ENCODE results near the gene MAPKAPK5.

The MAPKAPK5 gene

DNA sequence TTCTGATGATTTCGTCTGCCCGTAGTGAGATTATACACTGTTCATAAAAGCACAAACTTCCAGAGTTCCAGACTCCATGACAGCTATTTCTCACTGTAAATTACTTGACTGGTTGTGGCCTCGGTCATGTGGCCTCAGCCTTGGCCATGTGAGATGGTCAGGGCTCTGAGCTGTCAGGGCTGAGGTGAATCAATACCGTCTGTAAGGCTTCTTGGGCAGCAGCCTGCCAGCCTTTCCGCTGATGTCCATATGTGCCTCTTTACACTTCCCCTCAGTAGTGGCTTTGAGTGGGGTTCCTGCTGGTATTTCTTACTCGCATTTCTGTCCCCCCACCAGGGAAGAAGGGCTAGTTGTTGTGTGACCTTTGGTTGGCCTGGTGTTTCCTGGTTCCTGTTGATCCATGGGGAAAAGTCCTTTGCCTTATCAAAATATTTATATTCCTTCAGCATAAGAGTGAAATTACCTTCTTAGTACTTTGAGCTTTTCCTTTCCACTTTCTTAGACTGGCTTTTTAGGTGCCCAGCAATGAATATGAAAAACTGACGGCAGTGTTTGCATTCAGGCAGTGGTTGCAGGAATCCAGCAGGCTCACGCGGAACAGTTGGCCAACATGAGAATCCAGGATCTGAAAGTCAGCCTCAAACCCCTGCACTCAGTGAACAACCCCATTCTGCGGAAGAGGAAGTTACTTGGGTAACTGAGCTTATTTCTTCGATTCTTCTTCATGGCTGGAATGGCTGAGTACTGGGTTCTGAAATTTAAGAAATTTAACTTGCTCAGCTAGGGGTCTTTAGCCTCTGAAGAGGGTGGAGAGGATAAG lies 46.1 kb downstream of the MAPKAPK5 start:
- TF ChIP-seq, protein P1, sequence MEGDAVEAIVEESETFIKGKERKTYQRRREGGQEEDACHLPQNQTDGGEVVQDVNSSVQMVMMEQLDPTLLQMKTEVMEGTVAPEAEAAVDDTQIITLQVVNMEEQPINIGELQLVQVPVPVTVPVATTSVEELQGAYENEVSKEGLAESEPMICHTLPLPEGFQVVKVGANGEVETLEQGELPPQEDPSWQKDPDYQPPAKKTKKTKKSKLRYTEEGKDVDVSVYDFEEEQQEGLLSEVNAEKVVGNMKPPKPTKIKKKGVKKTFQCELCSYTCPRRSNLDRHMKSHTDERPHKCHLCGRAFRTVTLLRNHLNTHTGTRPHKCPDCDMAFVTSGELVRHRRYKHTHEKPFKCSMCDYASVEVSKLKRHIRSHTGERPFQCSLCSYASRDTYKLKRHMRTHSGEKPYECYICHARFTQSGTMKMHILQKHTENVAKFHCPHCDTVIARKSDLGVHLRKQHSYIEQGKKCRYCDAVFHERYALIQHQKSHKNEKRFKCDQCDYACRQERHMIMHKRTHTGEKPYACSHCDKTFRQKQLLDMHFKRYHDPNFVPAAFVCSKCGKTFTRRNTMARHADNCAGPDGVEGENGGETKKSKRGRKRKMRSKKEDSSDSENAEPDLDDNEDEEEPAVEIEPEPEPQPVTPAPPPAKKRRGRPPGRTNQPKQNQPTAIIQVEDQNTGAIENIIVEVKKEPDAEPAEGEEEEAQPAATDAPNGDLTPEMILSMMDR (conservative IDR thresholded peaks at IDR 0.05; ENCODE audit: low read depth, low read length) = no peak
- DNase-seq (ENCODE audit: low read depth) = peak; percentile 16
- no peak overlapping the region for H3K4me3 ChIP-seq (ENCODE audit: low read depth, low read length)

DNA sequence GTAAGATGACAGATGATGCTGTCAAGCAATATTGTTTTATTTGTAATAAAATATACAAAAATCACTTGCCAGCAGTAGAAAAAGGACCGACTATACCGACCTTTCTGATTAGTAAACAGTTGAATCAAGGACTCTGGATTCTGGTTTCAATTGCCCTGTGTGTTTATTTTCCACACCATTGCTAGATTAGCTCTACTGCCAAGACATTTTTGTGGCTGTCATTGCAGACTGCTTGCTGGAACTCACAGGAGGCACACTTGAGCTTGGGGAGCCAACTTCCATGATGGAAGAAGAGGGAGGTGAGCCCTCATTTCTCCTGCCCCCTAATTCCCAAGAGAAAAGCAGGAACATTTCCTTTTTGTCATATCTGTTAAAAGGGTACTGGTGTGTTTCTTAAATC lies 51.3 kb downstream of the MAPKAPK5 start:
- no peak overlapping the region for H3K4me3 ChIP-seq (ENCODE audit: low read depth, low read length)
- TF ChIP-seq, protein P1 (conservative IDR thresholded peaks at IDR 0.05; ENCODE audit: low read depth, low read length) = no peak
- DNase-seq (ENCODE audit: low read depth) = no peak

DNA sequence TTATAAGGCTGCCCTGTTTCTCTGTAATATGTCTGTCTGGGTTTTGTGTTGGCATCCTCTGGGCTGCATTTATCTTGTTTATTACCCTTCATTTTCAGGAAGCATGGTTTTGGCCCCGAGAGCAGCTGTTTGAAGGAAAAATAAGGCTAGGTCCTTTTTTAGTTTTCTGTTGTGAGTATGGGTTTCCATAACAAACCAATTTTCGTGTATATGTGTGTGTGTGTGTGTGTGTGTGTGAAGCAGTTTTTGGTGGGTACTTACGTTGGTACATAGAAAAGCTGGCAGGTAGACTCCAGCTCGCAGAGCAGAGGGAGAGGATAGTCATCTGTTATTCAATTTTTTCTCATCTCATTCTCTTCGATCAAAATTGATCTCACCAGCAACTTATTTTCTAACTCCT lies 52.5 kb downstream of the MAPKAPK5 start:
- no peak overlapping the region for H3K4me3 ChIP-seq (ENCODE audit: low read depth, low read length)
- no peak for DNase-seq (ENCODE audit: low read depth)
- TF ChIP-seq, protein P1 (conservative IDR thresholded peaks at IDR 0.05; ENCODE audit: low read depth, low read length) = no peak

DNA sequence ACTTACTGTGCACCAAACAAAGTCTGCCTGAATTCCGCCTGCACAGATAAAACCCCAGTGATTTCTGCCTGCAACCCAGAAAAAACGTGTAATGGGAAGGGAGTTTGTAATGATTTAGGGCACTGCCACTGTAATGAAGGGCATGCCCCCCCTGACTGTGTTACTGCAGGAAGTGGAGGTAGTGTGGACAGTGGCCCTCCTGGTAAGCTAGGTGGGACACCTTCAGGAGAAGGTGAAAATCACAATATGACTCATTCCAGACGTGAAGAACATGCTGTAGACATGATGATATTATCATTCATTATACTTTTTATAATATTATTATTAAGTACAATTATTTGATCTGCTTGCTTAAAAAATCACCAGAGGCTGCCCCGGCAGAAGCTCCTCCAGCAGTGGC lies 59.2 kb downstream of the MAPKAPK5 start:
- no peak for DNase-seq (ENCODE audit: low read depth)
- no peak overlapping the region for H3K4me3 ChIP-seq (ENCODE audit: low read depth, low read length)
- TF ChIP-seq, protein P1 (conservative IDR thresholded peaks at IDR 0.05; ENCODE audit: low read depth, low read length) = no peak

DNA sequence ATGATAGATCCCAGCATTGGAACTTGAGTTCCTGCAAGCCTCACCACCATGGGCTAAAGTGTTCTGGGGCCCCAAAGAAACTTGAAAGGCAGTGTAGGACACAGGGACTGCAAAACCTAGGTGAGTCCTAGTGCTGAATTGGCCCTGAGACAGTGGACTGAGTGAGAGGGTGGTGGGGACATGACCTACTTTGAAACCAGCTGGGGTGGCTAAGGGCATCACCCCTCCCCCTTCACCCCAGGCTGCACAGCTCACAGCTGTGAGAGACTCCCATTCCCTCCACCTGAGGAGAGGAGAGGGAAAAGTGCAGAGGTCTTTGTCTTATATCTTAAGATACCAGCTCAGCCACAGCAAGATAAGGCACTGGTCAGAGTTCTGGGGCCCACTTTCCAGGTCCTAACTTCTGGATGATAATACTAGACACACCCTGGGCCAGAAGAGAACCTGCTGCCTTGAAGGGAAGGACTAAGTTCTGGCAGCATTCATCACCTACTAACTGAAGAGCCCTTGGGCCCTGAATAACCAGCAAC lies 62.5 kb downstream of the MAPKAPK5 start:
- TF ChIP-seq, protein P1 (conservative IDR thresholded peaks at IDR 0.05; ENCODE audit: low read depth, low read length) = no peak
- no peak for DNase-seq (ENCODE audit: low read depth)
- no peak overlapping the region for H3K4me3 ChIP-seq (ENCODE audit: low read depth, low read length)

DNA sequence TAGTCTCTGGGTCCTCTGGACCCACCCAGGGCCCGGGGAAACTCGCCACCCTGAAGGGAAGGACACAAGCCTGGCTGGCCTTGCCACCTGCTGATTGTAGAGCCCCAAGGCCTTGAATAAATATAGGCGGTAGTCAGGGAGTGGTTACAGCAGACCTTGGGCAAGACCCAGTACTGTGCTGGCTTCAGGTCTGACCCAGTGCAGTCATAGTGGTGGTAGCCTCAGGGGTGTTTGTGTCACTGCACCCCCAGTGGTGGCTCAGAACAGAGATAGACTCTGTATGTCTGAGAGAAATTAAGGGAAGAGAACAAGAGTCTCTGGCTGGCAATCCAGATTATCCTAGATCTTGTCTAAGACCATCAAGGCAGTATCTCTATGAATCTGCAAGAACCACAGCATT lies 63.5 kb downstream of the MAPKAPK5 start:
- TF ChIP-seq, protein P1 (conservative IDR thresholded peaks at IDR 0.05; ENCODE audit: low read depth, low read length) = no peak

DNA sequence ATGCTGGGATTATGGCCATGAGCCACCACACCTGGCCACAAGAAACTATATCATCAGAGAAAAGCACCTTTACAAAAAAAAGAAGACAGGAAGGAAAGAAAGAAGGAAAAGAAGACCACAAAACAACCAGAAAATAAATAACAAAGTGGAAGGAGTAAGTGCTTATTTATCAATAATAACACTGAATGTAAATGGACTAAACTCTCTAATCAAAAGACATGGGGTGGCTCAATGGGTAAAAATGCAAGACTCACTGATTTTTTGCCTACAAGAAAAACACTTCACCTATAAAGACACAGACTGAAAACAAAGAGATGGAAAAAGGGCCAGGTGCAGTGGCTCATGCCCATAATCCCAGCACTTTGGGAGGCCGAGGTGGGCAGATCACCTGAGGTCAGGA lies 65.7 kb downstream of the MAPKAPK5 start:
- no peak overlapping the region for H3K4me3 ChIP-seq (ENCODE audit: low read depth, low read length)
- TF ChIP-seq, protein P1 (conservative IDR thresholded peaks at IDR 0.05; ENCODE audit: low read depth, low read length) = no peak
- DNase-seq (ENCODE audit: low read depth) = no peak

More for the DNA sequence above, 63.5 kb downstream of the MAPKAPK5 start:
- no peak for DNase-seq (ENCODE audit: low read depth)
- no peak overlapping the region for H3K4me3 ChIP-seq (ENCODE audit: low read depth, low read length)

All from choroid plexus epithelial cell (primary cell).